Umbilical cord (tissue), 2 donors: Measurements from ENCODE around the gene SPG7. TPM values are rescaled to one million over a fixed set of nuclear protein-coding genes. Genes with fewer than 3 reads are reported as not detected.
A peak's percentile ranks its signal among the peaks of the same experiment; 100 is the strongest.

Experiments
- DNase-seq: peaks from one replicate; pipeline ENCODE4 v3.0.0-alpha.2; 2015; ENCODE audit warnings: low spot score
- total RNA-seq: library from RNA; depleted of rRNA; stranded (reverse); fragments of >200 nt; gene quantifications from one replicate; pipeline ENCODE4 v1.2.3, GENCODE V29; 2014; ENCODE audit warnings: low replicate concordance; ENCODE audit not compliant: insufficient read depth

Gene SPG7
- total RNA-seq, 1 donor from 2014 or later = 121 TPM

GRCh38 chr16:89596957-89597649 is 88.9 kb downstream of the SPG7 start:
- DNase-seq = no peak

- DNase-seq = no peak
Observed at GRCh38 chr16:89598199-89598598, 90.0 kb downstream of the SPG7 start.

DNA sequence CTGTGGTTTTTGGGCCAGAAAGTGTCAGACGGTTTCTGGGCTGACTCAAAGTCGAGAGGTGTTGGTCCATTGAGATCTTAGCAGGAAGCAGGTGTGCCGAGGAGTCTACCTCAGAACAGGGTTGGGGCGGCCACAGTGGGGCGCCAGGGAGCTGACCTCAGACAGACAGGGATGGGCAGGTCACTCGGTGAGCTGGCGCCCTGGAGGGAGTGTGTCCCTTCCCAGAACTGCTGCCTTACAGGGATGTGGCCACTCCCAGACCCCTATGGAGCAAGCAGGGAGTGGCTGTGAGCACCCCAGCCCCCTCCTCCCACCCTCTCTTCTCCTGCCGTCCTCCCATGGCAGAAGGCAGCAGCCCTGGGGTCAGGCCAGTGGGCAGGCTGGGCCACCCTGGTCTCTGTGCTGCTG is 91.3 kb downstream of the SPG7 start:
- no peak for DNase-seq

- no peak for DNase-seq
Observed at GRCh38 chr16:89599902-89600301, 91.7 kb downstream of the SPG7 start.

DNA sequence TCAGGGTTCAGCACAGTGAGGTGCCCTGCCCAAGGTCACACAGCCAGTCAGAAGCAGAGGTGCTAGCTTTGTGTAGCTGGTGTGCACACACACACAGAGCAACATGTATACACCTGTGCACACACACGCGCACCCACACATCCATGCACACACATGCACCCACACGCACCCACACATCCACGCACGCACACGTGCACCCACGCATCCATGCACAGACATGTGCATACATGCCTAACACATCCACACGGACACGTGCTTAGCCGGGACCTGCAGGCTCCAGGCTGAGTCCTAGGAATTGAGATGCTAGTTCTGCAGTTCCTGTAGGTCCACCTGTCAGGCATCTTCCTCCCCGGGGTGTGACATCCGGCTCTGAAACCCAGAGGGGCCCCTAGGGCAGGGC is 92.2 kb downstream of the SPG7 start:
- no peak for DNase-seq

DNA sequence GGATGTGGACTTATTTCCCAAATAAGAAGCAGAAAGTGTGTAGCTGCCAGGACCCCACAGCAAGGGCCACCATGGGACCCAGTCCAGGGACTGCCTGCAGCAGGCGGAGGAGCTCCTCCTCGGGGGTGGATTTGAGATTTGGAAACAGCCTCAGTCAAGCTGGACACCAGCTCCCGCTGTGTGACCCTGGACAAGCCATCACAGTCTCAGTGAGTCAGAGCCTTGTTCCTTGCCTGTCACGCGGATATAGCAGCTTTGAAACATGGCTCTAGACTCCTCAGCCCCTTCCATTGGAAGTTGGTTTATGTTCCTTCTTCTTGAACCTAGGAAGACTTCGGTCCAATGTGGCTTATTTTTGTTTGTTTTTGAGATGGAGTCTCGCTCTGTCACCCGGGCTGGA is 92.8 kb downstream of the SPG7 start:
- DNase-seq = no peak

DNA sequence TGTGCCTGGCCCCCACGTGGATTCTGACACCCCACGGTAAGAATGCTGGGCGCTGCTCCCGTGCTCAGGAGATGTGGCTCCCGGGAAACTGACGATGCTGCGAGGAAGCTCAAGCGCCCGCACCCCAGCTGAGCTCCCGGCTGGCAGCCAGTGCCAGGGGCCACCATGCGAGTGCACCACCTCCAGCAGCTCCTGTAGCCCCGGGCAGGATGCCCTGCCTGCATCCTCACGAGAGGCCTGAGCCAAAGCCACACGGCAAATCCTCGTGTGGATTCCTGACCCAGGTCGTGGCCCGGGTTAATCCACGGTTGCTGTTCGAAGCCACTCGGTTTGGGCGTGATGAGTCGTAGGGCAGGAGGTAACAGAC is 93.7 kb downstream of the SPG7 start:
- DNase-seq = no peak

DNA sequence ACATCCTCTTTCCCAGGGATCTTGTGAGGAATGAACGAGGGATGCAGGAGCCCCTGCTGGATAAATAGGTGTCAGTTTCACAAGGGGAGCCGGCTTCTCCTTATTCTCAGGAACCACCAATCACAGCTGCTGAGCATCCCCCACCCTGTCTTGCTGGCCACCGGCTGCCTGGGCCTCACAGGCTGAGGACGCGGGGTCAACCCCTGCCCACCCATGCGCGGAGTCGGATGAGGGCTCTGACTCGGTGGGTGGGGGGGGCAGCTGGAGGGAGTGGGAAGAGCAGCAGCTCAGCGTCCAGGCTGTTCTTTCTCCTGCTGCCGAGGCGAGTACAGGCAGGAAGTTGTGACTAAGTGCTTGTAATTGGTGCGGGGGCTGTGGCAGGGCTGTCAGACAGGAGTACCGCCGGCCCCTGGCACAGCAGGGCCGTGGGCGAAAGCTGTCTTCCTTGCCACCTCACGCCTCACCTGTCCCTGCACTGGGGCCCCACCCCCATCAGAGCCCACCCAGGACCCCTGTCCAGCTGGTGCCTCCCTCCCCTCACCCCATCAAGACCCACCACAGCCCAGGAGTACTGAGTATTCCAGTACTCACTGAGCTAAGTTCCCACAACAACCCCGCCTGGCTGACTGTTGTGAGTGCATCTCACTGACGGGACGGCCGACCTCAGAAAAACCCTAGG is 94.2 kb downstream of the SPG7 start:
- peak; percentile 60 for DNase-seq

GRCh38 chr16:89602952-89603590 is 94.9 kb downstream of the SPG7 start:
- no peak for DNase-seq

DNA sequence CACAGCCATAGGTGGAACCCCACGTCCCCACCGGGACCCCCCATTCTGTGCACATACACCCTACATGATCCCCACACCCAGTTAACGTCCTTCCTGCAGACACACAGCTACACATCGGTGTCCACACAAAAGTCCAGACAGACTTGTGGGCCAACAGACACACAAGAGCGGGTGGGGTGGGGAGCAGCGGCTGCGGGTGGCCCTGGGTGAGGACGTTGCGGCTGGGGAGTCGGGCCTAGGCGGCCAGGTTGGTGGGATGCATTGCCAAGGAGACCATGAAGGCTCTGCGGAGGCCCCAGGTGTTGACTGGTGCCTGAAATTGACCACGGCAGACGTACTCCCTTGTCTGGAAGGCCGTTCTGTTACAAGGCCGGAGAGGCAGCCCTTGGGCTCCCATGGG is 96.6 kb downstream of the SPG7 start:
- DNase-seq = no peak

- no peak for DNase-seq
Observed at GRCh38 chr16:89605186-89605970, 97.2 kb downstream of the SPG7 start.

- DNase-seq = no peak
Observed at GRCh38 chr16:89606006-89606405, 97.8 kb downstream of the SPG7 start.

Other genes with a start within 250 kb of the SPG7 start
- 43.8 TPM for gene ANKRD11, start 17.8 kb upstream of the SPG7 start, total RNA-seq
- gene RPL13, start 52.3 kb downstream of the SPG7 start, total RNA-seq = 2,788 TPM
- not detected for gene CPNE7, start 67.4 kb downstream of the SPG7 start, total RNA-seq
- 5.5 TPM for gene DPEP1, start 105.2 kb downstream of the SPG7 start, total RNA-seq
- 43.6 TPM for gene CHMP1A, start 149.3 kb downstream of the SPG7 start, total RNA-seq
- gene SPATA33, start 149.4 kb downstream of the SPG7 start, total RNA-seq = 1.9 TPM
- 35.4 TPM for gene CDK10, start 178.3 kb downstream of the SPG7 start, total RNA-seq
- gene SPATA2L, start 193.3 kb downstream of the SPG7 start, total RNA-seq = 12.5 TPM
- 9.1 TPM for gene VPS9D1, start 212.5 kb downstream of the SPG7 start, total RNA-seq
- 14.9 TPM for gene ZNF276, start 213.1 kb downstream of the SPG7 start, total RNA-seq